ENCODE data around the gene CASS4.

GRCh38 chr20:56465997-56466396 lies 53.9 kb downstream of the CASS4 start:
- no peak for TF ChIP-seq ZFX (IDR thresholded peaks at IDR 0.05; ENCODE audit: borderline replicate concordance)
- TF ChIP-seq CTCF (IDR thresholded peaks at IDR 0.05), result no peak

Measured in 22Rv1 (cell line).